ENCODE measurements around the gene HAUS3. TPM values are rescaled to one million over a fixed set of nuclear protein-coding genes. Genes with fewer than 3 reads are reported as not detected.

HAUS3 gene
- polyA plus RNA-seq, 3 donors: 4.4 to 5.5 (median 5.0) TPM

DNA sequence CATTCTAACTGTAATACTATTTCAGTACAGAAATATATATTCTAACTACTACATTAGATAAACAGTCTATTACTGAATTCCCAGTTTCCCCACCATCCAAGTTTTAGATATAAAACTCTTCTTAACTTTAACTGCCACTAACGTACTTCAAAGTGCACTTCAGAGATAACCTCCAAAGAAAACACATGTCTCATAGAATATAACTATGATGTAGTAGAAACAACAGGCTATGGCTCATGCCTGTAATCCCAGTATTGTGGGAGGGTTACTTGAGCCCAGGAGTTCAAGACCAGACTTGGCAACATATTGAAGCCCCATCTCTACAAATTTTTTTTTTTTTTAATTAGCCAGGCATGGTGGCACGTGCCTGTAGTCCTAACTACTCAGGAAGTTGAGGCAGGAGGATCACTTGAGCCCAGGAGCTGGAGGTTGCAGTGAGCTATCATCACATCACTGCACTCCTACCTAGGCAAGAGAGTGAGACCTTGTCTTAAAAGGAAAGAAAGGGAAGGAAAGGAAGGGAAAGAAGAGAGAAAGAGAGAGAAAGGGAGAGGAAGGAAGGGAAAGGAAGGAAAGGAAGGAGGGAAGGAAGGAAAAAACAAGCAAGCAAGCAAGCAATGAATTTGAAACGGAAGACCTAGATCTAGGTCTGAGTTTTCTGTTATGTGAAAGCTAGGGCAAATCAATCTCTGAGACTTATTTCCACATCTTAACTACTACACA is 4.8 kb downstream of the HAUS3 start:
- Mint-ChIP-seq H3K9me3 (no peaks in the 10 kb centered on the region), H3K36me3 (peaks cover 34 to 53% of the 10 kb centered on the region in 2 donors), H3K27ac (peak overlapping the region in 3 of 7 donors; percentile 0 to 67 (median 47)), H3K4me1 (peaks cover 33% of the 10 kb centered on the region), H3K4me3 (no peak overlapping the region), H3K27me3 (ENCODE audit: low read depth in 3 of 3) (no peaks in the 10 kb centered on the region)
- Histone ChIP-seq H3K36me3 (replicated peaks in 1 of 2; ENCODE audit: control insufficient read depth in 1 of 2, insufficient read depth in 2 of 2, low read length in 2 of 2) (peaks cover 26 to 49% of the 10 kb centered on the region in 2 donors), H3K27ac (ENCODE audit: low read depth in 1 of 2, low read length in 2 of 2) (peak overlapping the region in 1 of 2 donors; percentile 43), H3K4me1 (ENCODE audit: control insufficient read depth in 1 of 2, insufficient read depth in 2 of 2, low read length in 2 of 2) (peaks cover 16 to 37% of the 10 kb centered on the region in 2 donors), H3K27me3 (ENCODE audit: control insufficient read depth in 2 of 2, insufficient read depth in 2 of 2, low read length in 2 of 2) (no peaks in the 10 kb centered on the region), H3K4me2 (replicated peaks; ENCODE audit: extremely low read depth, low read length, poor library complexity, severe bottlenecking) (no peak overlapping the region), H3K9me3 (replicated peaks in 1 of 2; ENCODE audit: control insufficient read depth in 1 of 2, insufficient read depth in 1 of 2, low read length in 2 of 2) (no peaks in the 10 kb centered on the region), H4K20me1 (ENCODE audit: insufficient read depth, low read length) (peaks cover 45% of the 10 kb centered on the region), H3K9ac (ENCODE audit: insufficient read depth, low read length, poor library complexity, severe bottlenecking) (no peak overlapping the region), H3K4me3 (replicated peaks in 1 of 3; ENCODE audit: low read depth in 2 of 3, low read length in 3 of 3) (no peak overlapping the region), H2AFZ (ENCODE audit: insufficient read depth, low read depth, low read length, poor library complexity, severe bottlenecking) (no peak overlapping the region), H3K79me2 (ENCODE audit: insufficient read depth, low read length) (peaks cover 76% of the 10 kb centered on the region)
- intact Hi-C loops (cut with micrococcal nuclease): no loop called here
- no CpG with 5 or more reads among the region's 3 CpGs for WGBS (ENCODE audit: insufficient coverage)
- TF ChIP-seq, protein P1, sequence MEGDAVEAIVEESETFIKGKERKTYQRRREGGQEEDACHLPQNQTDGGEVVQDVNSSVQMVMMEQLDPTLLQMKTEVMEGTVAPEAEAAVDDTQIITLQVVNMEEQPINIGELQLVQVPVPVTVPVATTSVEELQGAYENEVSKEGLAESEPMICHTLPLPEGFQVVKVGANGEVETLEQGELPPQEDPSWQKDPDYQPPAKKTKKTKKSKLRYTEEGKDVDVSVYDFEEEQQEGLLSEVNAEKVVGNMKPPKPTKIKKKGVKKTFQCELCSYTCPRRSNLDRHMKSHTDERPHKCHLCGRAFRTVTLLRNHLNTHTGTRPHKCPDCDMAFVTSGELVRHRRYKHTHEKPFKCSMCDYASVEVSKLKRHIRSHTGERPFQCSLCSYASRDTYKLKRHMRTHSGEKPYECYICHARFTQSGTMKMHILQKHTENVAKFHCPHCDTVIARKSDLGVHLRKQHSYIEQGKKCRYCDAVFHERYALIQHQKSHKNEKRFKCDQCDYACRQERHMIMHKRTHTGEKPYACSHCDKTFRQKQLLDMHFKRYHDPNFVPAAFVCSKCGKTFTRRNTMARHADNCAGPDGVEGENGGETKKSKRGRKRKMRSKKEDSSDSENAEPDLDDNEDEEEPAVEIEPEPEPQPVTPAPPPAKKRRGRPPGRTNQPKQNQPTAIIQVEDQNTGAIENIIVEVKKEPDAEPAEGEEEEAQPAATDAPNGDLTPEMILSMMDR (IDR thresholded peaks at IDR 0.05): no peak
- no peak for DNase-seq

DNA sequence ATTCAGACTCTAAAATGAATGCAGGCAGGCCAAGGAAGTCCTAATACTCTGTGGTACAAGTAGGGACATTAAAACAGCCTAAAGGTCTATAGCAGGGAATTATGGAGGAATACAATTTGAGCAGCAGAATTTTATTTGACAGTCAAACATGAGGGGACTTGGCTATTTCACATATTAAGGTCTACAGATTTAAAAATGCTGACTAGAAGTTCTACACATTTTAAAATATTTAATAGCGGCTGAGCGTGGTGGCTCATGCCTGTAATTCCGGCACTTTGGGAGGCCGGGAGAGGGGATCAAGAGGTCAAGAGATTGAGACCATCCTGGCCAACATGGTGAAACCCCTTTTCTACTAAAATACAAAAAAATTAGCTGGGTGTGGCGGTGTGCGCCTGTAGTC is 10.8 kb downstream of the HAUS3 start:
- Histone ChIP-seq H3K9me3 (replicated peaks in 1 of 2; ENCODE audit: control insufficient read depth in 1 of 2, insufficient read depth in 1 of 2, low read length in 2 of 2) (no peaks in the 10 kb centered on the region), H2AFZ (ENCODE audit: insufficient read depth, low read depth, low read length, poor library complexity, severe bottlenecking) (no peak overlapping the region), H3K4me1 (ENCODE audit: control insufficient read depth in 1 of 2, insufficient read depth in 2 of 2, low read length in 2 of 2) (no peaks in the 10 kb centered on the region), H3K4me3 (replicated peaks in 1 of 3; ENCODE audit: low read depth in 2 of 3, low read length in 3 of 3) (no peak overlapping the region), H3K36me3 (replicated peaks in 1 of 2; ENCODE audit: control insufficient read depth in 1 of 2, insufficient read depth in 2 of 2, low read length in 2 of 2) (peaks cover 48 to 86% of the 10 kb centered on the region in 2 donors), H3K79me2 (ENCODE audit: insufficient read depth, low read length) (peaks cover 22% of the 10 kb centered on the region), H3K27ac (ENCODE audit: low read depth in 1 of 2, low read length in 2 of 2) (no peak overlapping the region), H3K9ac (ENCODE audit: insufficient read depth, low read length, poor library complexity, severe bottlenecking) (no peak overlapping the region), H4K20me1 (ENCODE audit: insufficient read depth, low read length) (peaks cover 7% of the 10 kb centered on the region), H3K4me2 (replicated peaks; ENCODE audit: extremely low read depth, low read length, poor library complexity, severe bottlenecking) (no peak overlapping the region), H3K27me3 (ENCODE audit: control insufficient read depth in 2 of 2, insufficient read depth in 2 of 2, low read length in 2 of 2) (no peaks in the 10 kb centered on the region)
- Mint-ChIP-seq H3K27ac (no peak overlapping the region), H3K4me1 (no peaks in the 10 kb centered on the region), H3K27me3 (ENCODE audit: low read depth in 3 of 3) (no peaks in the 10 kb centered on the region), H3K4me3 (no peak overlapping the region), H3K36me3 (peaks cover 49 to 65% of the 10 kb centered on the region in 2 donors), H3K9me3 (no peaks in the 10 kb centered on the region)
- TF ChIP-seq, protein P1 (IDR thresholded peaks at IDR 0.05): no peak
- no peak for DNase-seq
- intact Hi-C loops (cut with micrococcal nuclease): no loop called here
- no CpG with 5 or more reads among the region's 6 CpGs for WGBS (ENCODE audit: insufficient coverage)
